HG03342 (cell line): Measurements from ENCODE around the gene YEATS2.
"Not testable (repeated sequence)": the region's sequence is repeated elsewhere in the genome, so short reads cannot be mapped to it uniquely, and the experiment has no call there.

Experiments
- ATAC-seq: cut with Tn5 transposase; IDR thresholded peaks from one replicate; pipeline ENCODE4 v1.9.1; 2021; ENCODE audit warnings: mild to moderate bottlenecking, moderate library complexity; ENCODE audit not compliant: unreplicated experiment

Gene YEATS2

DNA sequence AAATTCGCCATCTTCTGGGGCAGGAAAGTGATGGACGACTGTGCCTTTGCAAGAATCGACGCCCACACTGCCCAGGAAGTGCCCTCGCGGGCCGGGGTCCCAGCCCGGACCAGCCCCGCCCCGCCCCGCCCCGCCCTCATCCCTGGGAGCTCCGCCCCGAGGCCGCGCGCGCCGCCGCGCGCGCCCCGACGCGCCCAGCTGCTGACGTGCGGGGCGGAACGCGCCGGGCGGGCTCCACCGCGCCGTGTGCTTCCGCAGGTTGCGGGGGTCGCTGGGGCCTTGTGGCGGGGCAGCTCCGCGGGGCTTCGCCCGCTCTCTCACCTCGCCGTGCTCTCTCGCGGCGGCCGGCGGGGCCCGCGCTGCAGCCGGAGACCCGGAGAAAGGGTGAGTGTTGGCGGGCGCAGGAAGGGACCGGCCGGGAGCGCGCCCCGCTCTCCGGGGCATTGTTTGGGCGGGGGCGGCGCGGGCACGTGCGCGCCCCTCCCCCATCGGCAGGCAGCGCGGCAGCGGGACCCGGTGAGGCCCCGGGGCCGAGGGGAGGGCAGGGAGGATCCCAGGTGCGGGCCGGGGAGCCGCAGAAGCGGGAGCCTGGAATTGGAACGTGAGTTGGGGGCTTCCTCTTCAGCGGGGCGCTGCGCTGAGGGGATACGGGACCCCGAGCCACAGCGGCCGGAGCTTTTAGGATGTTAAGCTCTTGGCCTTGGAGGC lies at the start of gene YEATS2:
Gene YEATS2 (plus strand): TSS at position 188 of the 708 bp plus-strand sequence. CDS start 17,366 bp downstream, outside the sequence.
- ATAC-seq, result peak; percentile 78

DNA sequence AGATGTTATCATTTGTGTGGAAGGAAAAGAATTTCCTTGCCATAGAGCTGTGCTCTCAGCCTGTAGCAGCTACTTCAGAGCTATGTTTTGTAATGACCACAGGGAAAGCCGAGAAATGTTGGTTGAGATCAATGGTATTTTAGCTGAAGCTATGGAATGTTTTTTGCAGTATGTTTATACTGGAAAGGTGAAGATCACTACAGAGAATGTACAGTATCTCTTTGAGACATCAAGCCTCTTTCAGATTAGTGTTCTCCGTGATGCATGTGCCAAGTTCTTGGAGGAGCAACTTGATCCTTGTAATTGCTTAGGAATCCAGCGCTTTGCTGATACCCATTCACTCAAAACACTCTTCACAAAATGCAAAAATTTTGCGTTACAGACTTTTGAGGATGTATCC lies 47.0 kb upstream of the YEATS2 start:
- ATAC-seq, result no peak

DNA sequence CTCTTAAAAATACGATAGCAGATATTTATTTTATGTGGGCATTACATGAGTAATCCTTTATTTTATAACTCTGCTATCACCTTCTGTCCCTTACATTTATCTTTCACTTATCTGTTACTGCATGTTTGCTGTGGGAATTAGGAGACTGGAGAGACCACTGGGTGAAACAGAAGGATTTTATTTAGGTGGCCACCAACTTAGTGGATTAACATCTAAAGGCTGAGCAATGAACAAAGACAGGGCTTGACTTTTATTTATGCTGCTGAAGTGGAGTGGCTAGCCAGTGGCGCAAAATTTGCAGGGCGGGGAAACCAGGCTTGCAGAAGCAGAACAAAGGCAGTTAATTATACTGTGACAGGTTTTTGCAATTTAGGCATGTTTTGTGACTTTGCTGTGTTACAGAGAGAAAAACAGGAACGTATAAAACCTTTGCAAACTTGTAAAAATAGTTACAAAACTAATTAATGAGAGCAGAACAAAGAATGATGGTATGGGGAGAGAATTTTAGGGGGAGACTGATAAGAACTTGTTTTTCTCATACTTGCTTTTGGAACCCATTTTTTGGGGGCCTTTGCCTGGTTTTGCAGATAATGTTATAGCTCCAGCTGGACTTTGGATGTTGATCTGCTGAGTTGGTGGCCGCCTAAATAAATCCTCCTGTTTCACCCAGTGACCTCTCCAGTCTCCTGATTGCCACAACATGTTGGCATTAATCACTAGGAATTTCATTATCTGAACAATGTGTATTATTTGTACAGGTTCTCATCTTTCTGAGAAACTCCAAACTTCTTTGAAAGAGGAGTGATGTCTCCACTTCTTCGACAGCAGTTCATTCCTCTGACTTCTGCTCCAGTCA lies 44.2 kb upstream of the YEATS2 start:
- ATAC-seq, result no peak

DNA sequence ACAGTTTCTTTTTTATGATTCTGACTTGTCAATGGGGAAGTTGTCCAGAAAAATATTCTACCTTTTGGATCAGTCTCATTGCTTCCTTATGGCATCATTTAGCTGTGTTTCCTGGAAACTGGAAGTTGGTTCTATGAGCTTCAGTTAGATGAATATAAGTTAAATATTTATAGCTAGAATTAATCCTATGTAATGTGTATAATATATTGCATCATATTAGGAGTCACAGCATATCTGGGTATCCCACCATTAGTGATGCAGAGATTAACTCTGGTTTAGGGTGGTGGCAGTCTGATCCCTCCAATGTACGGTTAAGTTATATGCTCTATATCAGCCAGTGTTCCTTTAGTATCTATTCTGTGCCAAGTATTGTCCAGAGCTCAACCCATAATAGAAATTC lies 42.9 kb upstream of the YEATS2 start:
- ATAC-seq, result no peak

DNA sequence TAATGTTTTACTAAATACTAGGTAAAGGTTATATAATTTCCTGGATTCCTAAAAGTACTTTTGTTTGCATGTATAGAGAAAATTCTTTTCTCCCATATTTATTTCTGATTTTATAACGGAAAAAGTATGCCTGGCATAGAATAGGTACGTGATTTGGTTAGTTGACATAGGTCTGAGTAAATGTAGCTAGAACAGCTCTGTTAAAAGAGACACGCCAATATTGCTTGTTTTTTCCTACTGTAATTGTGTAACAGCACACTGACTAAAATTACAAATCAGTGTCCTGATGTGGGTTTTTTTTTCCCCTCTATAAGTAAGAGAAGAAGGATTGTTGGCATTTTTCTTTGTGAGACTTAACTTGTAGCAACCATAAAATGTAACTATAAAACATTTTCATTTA lies 35.5 kb upstream of the YEATS2 start:
- ATAC-seq, result no peak

DNA sequence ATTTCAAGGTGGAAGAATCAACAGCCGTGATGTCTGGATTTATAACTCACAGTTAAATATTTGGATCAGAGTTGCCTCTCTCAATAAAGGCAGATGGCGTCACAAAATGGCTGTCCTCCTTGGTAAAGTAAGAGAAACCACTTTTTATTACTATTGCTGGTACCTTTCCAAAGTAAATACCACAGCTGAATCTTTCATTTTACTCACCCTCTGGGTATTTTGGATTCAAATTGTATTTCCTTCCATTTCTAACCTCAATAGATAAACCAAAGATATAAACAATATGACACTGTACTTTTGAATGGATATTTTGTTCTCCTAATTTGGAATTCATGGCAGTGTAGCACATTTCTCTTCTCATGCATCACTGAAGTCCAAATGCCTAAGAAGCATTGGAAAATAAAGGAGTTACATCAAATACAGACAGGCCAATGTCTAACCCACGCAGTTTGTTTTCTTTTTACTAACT lies 32.6 kb upstream of the YEATS2 start:
- no peak for ATAC-seq

DNA sequence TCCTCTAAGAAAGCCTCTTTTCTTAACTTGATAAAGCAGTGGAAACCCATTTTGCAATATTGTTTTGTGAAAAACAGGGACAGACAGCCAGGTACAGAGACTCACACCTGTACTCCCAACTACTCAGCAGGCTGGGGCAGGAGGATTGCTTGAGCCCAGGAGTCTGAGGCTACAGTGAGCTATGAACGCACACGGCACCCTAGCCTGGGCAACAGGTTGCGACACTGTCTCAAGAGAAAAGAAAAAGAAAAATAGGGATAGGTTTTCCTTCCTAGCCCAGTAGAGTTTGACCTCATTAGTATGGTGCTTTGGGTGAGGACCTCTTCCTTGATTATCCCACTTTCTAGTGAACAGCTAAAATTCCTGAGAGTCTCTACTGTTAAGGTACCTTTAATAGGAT lies 17.5 kb upstream of the YEATS2 start:
- ATAC-seq, result no peak

DNA sequence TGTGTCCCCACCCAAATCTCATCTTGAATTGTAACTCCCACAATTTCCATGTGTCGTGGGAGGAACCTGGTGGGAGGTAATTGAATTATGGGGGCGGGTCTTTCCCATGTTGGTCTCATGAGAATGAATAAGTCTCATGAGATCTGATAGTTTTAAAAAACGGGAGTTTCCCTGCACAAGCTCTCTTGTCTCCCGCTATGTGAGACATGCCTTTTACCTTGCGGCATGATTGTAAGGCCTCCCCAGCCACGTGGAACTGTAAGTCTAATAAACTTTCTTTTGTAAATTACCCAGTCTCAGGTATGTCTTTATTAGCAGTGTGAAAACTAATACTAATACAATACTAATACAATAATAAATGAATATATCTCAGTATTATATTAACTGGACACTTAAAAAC lies 9.9 kb upstream of the YEATS2 start:
- ATAC-seq, result no peak

DNA sequence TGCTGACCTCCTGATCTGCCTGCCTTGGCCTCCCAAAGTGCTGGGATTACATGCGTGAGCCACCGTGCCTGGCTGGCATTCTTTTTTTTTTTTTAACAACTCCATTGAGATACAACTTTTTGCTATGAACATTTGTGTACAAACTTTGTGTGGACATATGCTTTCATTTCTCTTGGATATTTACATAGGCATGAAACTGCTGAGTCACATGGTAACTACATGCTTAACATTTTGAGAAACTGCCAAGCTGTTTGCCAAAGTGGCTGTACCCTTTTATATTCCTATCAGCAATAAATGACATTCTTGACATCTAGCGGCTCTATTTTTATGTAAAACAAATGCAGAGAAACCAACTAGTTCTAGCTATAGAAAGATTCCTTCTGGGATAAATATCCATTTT lies 8.7 kb upstream of the YEATS2 start:
- ATAC-seq, result no peak

DNA sequence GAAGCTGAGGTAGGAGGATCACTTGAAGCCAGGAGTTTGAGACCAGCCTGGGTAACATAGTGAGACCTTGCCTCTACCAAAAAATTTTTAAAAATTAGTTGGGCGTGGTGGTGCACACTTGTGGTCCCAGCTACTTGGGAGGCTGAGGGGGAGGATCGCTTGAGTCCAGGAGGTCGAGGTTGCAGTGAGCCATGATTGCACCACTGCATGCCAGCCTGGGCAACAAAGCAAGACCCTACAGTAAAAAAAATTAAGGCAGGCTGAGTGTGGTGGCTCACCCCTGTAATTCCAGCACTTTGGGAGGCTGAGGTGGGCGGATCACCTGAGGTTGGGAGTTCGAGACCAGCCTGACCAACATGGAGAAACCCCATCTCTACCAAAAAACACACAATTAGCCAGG lies 8.0 kb upstream of the YEATS2 start:
- not testable (repeated sequence) for ATAC-seq

DNA sequence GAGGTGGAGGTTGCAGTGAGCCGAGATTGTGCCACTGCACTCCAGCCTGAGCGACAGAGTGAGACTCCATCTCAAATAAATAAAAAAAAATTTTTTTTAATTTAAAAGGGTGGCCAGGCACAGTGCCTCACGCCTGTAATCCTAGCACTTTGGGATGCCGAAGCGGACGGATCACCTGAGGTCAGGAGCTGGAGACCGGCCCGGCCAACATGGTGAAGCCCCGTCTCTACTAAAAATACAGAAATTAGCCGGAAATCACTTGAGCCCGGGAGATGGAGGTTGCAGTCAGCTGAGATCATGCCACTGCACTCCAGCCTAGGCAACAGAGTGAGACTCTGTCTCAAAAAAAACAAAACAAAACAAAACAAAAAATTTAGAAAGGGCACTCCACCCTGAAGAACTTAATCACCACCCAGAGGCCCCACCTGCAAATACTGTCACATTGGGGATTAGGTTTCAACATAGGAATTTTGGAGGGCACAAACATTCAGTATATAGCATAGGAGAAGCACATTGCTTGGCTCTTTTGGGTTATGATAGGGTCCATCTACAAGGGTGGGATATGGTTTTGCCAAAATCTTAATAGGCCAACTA lies 7.1 kb upstream of the YEATS2 start:
- no peak for ATAC-seq

DNA sequence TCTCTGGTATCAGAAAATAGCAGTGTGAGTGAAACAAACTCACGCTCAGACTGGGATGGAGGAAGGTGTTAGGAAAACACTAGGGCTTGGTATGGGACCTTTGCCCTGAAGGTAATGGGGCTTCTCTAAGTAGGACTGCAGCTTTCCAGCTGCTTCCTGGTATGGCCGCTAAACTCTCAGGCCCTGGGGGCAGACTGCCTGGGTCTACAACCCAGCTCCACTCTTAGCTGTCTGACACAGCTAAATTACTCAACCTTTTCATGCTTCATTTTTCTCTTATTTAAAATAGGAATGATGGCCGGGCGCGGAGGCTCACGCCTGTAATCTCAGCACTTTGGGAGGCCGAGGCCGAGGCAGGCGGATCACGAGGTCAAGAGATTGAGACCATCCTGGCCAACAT lies 5.2 kb upstream of the YEATS2 start:
- ATAC-seq, result no peak

DNA sequence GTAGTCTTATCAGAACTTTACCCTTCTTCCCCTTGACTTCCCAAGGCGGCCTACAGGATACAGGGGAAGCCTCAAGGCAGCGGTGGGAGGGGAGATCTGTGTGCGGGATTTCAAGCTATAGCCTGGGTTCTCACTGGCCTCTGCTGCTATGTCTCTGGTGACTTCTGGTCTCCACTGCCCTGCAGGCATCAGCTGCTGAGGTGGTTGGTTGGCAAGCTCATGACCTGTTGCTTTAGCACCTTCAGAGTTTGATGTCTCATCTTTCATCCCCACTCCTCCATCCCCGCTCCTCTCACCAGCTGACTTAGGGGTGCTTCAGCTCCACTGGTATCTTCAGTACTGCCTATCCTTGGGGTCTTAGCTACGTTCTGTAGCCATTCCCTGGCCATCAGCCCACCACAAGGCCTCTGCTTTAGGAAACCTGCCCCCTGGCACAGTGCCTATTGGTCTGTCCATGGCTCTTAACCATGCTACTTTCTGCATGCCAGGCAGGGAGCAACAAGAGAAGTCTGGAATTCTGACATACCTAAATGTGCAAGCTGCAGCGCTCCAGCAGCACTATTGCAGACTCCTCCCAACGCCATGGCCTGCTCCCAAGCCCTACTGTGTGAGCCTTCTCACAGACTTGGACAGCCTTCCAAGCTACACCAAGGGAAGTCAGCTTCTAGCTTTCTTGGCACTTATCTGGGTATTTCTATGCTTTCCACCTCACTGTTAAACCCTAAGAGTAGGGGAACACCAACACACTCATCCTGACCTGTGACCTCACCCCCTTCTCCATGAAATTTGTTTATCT lies 1.8 kb upstream of the YEATS2 start:
- ATAC-seq, result no peak

DNA sequence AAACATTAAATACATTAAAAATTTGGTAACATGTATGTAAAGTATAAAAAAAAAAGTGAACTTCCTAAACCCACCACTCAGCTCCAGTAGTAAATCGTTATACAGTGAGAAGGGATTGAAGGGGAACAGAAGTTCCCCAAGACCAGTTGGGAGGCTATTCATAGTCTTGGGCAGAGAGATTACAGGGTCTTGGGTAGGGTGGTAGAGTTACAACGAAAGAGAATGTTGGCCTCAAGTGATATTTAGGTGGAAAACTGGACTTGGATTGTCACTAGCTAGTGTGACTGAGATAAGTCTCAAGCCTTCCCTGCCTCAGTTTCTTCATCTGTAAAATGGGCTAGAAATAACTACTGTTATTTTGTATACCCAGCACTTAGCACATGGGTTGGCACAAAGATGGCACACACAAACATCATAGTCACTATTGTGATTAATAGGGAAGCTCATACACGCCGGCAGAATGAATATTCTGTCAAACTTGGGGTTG lies 431 bp upstream of the YEATS2 start:
- ATAC-seq, result no peak

DNA sequence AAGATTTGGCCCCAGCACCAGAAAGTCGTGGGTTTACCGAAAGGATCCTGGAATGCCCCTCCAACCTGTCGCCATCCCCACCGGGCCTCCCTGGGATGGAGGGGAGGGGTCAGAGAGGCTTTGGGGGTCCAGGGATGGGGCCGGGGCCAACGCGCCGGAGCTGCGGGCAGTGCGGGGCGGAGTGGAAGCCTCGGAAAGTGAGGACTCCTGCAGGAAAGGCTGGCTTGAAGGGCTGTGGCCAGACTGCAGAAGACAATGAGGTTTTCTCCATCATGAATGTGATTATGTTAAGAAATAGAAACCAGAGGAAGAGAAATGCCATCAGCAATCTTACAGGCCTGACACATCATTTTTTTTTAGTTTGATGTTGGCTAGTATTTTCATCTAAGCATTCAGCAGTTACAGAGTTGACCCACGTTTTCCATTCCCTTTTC lies 738 bp downstream of the YEATS2 start:
- ATAC-seq, result peak; percentile 20

DNA sequence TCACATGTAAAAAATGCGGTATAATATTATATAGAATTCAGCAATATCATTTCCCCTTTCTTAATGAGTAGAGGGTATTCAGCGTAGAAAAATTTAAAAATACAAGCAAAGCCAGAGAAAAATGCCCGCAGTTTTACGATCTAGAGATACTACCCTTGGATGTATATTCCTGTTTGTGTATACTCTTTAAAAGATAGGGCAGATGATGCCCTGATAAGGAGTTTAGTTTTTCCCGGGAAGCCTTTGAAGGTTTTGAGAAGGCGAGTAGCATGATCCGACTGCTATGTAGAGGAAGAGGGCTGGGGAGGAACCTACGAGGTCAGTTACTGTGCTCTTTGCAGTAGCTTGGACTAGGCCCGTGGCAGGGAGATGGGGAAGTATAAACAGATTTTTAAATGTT lies 1.2 kb downstream of the YEATS2 start:
- no peak for ATAC-seq

DNA sequence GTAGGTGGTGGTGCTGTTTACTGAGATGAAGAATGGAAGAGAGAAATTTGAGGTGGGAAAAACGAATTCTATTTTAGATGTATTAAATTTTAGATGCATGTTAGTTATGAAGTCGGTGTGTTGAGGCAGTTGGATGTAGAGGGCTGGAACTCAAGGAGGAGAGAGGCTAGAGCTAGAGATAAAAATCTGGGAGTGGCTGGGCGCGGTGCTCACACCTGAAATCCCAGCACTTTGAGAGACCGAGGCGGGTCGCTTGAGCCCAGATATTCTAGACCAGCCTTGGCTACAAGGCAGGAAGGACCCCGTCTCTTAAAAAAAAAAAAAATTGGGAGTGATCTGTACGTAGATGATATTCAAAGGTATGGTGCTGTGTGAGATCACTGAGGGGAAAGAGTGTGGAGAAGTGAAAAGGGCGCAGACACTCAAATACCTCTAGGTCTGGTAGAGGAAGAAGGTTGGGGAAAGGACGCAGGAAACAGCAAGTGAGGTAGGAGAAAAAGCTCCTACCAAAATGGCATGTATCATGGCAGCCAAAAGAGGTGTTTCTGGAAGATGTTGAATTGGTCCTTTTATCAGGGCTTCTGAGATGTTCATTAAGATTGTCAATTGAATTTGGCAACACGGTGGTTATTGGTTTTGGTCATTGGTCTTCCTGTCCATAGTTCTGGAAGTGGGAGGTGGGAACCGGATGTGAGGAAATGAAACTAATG lies 1.8 kb downstream of the YEATS2 start:
- ATAC-seq, result no peak

DNA sequence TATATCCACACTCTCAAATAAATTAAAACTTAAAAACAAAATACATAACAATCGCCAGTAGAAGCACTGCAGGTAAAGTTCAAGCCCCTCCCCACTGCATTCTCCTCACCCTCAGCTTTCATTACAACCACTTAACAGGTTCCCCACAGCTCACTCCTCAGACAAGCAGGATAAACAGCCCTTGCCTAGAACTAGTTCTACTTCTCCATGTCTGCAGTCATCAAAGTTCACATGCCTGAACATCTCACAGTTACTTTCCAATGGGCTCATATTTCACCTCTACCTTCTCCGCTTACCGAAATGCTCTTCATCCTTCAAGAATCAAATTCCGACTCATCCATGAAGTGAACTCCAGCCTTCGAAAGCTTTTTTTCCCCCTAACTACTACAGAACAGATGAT lies 4.1 kb downstream of the YEATS2 start:
- no peak for ATAC-seq

DNA sequence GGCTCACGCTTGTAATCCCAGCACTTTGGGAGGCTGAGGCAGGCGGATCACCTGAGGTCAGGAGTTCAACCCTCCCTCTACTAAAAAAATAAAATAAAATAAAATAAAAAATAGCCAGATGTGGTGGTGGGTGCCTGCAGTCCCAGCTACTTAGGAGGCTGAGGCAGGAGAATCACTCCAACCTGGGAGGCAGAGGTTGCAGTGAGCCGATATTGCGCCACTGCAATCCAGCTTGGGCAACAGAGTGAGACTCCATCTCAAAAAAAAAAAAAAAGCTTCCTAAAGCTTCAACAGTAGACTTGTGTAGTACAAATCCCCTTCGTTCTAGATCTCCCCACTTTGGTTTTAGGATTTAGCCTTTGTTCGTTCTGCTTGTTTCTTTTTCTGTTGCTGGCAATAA lies 6.3 kb downstream of the YEATS2 start:
- not testable (repeated sequence) for ATAC-seq

DNA sequence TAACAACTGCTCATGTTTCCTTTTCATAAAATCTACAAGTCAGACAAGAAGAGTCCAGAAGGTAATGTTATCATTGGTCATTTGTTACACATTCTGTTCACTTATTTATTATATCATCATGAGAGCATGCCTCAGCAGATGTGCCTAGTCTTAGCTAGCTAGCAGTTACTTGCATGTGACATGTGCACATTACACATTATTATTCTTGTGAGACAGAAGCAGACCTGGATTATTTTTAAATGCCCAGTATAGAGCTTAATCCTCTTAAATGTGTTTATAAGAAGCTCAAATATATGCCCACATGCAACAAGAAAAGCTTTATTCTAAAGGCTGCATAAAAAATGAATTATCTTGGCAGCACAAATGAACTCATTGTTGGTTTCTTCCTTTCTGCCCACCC lies 12.6 kb downstream of the YEATS2 start:
- no peak for ATAC-seq
